K562 (cell line): ENCODE data around the gene USP2. TPM values are rescaled to one million over a fixed set of nuclear protein-coding genes. Genes with fewer than 3 reads are reported as not detected.

Experiments used
- C11orf30 ChIP-seq: fragments of 450-650 bp; IDR thresholded peaks from 2 replicates; pipeline ENCODE4 v1.6.1; 2016; ENCODE audit warnings: low read depth, mild to moderate bottlenecking
- CEBPB ChIP-seq: fragments of 450-650 bp; IDR thresholded peaks from 2 replicates; pipeline ENCODE4 v1.6.1; 2016; ENCODE audit warnings: missing genetic modification characterization, missing compliant biosample characterization
- DIDO1 ChIP-seq: fragments of 450-650 bp; IDR thresholded peaks from 2 replicates; pipeline ENCODE4 v1.6.1; 2016; ENCODE audit warnings: low read depth, missing biosample characterization, missing genetic modification characterization
- ESRRB ChIP-seq: fragments of 250-450 bp; sonication (Bioruptor Pico); IDR thresholded peaks from 2 replicates; pipeline ENCODE4 v1.5.0; 2020; ENCODE audit warnings: mild to moderate bottlenecking, moderate library complexity, borderline replicate concordance
- RBM34 ChIP-seq: fragments of 200-400 bp; formaldehyde crosslinking; IDR thresholded peaks from 2 replicates; pipeline ENCODE4 v1.6.1; 2018; ENCODE audit warnings: low read length, borderline replicate concordance; ENCODE audit not compliant: insufficient read depth
- SP1 ChIP-seq: sonication (generic); formaldehyde crosslinking; IDR thresholded peaks from 2 replicates; pipeline ENCODE4 v1.8.1; 2022; ENCODE audit warnings: mild to moderate bottlenecking, missing genetic modification reagents
- ZNF830 ChIP-seq: fragments of 250-450 bp; sonication (Bioruptor Pico); IDR thresholded peaks from 2 replicates; pipeline ENCODE4 v1.5.0; 2021; ENCODE audit warnings: mild to moderate bottlenecking
- polyA plus RNA-seq, 8 experiments: library from polyadenylated mRNA; depleted of rRNA in 4 of 8; stranded (reverse) in 5 of 8; unstranded in 3 of 8; fragments of >200 nt; fragmentation: Nextera tagmentation in 2 of 8; fragmentation: Illumina TruSeq in 1 of 8; extraction: Ambion mirVana in 2 of 8; extraction: Trizol in 1 of 8; gene quantifications; 2 replicates each; pipeline versions ENCODE4 v1.2.1 to v1.2.3, GENCODE V29; 2011 to 2014; ENCODE audit warnings: inconsistent platforms in 1 of 8, missing spikeins in 1 of 8
- total RNA-seq, 7 experiments: library from RNA; depleted of rRNA in 6 of 7; stranded (reverse); fragments of >200 nt in 6 of 7; fragmentation: Illumina TruSeq in 2 of 7; extraction: Trizol in 2 of 7; gene quantifications; 2 replicates each; pipeline versions ENCODE4 v1.2.1 to v1.2.3, GENCODE V29; 2011 to 2021; ENCODE audit warnings: low replicate concordance in 1 of 7
- TF ChIP-seq, protein P1 (sequence below): fragments of 250-450 bp; sonication (Bioruptor Pico); IDR thresholded peaks from 2 replicates; pipeline ENCODE4 v1.6.1; 2021; ENCODE audit warnings: mild to moderate bottlenecking
- TF ChIP-seq, protein P2 (sequence below): fragments of 450-650 bp; IDR thresholded peaks from 2 replicates; pipeline ENCODE4 v1.6.1; 2018; ENCODE audit warnings: mild to moderate bottlenecking, low read depth; ENCODE audit not compliant: partially characterized antibody
- TF ChIP-seq, protein P3 (sequence below): fragments of 250-450 bp; sonication (Bioruptor Pico); IDR thresholded peaks from 2 replicates; pipeline ENCODE4 v1.4.0; 2020; ENCODE audit warnings: mild to moderate bottlenecking
- TF ChIP-seq, protein P4 (sequence below): fragments of 250-450 bp; sonication (Bioruptor Pico); IDR thresholded peaks from 2 replicates; pipeline ENCODE4 v1.5.0; 2021
- TF ChIP-seq, protein P5 (sequence below): sonication (generic); formaldehyde crosslinking; IDR thresholded peaks from 2 replicates; pipeline ENCODE4 v1.8.0; 2022; ENCODE audit warnings: mild to moderate bottlenecking, missing genetic modification reagents
- TF ChIP-seq, protein P6 (sequence below): fragments of 450-650 bp; IDR thresholded peaks from 2 replicates; pipeline ENCODE4 v1.6.1; 2016; ENCODE audit warnings: antibody characterized with exemption
- TF ChIP-seq, protein P7 (sequence below): sonication (generic); formaldehyde crosslinking; IDR thresholded peaks from 2 replicates; pipeline ENCODE4 v1.8.1; 2022; ENCODE audit warnings: missing genetic modification reagents

USP2 gene
- total and polyA plus RNA-seq, 9 of the 15 experiments (the other 6 are each of a cell fraction or from before 2014, with no cell fraction given), result 2.8 to 16.9 (median 3.9) TPM

DNA sequence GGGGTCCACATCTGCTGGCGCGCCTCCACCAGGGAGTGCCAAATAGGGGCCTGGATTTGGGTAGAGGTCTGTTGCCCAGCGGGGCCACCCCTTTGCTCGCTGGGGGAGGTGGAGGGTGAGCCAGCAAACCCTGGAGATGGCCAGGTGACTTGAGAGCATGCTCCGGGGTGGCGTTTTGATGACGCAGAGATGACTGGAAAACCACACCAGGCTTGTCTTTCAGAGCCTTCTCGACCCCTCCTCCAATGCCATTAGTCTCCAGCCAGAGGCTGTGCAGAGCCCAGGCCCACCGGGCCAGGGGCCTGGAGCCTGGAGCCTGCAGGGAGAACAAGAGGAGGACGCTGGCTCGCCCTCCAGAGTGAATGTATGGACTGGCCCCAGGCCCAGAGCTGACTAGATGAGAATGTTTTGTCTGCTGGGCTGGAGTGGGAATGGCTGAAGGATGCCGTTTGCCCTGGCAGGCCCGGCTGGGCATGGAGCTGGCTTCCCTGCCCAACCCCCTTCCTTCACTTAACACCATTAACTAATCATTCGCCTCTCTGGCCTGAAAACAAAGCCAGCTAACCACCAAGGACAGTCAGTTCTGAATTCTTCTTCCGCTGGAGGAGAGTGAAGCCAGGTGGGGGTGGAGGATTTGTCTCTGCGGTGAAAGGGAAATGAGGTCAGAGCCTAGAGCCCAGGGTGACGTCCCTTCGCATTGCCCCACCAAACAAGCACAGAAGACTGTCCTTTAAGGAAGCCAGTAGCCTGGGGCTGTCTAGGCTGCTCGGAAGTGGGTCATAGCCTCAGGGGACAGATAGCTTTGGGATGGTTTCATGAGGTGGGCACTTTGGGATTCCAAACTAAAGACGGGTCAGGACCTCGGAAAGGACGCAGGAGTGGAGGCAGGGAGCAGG lies 63.0 kb downstream of the USP2 start (continued):
- TF ChIP-seq, protein P1, sequence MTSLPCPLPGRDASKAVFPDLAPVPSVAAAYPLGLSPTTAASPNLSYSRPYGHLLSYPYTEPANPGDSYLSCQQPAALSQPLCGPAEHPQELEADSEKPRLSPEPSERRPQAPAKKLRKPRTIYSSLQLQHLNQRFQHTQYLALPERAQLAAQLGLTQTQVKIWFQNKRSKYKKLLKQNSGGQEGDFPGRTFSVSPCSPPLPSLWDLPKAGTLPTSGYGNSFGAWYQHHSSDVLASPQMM (CRISPR knock-in tag), result no peak
- TF ChIP-seq, protein P2, sequence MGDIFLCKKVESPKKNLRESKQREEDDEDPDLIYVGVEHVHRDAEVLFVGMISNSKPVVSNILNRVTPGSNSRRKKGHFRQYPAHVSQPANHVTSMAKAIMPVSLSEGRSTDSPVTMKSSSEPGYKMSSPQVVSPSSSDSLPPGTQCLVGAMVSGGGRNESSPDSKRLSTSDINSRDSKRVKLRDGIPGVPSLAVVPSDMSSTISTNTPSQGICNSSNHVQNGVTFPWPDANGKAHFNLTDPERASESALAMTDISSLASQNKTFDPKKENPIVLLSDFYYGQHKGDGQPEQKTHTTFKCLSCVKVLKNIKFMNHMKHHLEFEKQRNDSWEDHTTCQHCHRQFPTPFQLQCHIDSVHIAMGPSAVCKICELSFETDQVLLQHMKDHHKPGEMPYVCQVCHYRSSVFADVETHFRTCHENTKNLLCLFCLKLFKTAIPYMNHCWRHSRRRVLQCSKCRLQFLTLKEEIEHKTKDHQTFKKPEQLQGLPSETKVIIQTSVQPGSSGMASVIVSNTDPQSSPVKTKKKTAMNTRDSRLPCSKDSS, result no peak
- TF ChIP-seq SP1 (CRISPR knock-in tag) (peak; percentile 74), CEBPB (tag) (peak; percentile 53; the same call in 1 of the 2 replicates), DIDO1 (tag) (no peak), ESRRB (CRISPR knock-in tag) (no peak), RBM34 (no peak), ZNF830 (no peak), C11orf30 (no peak)
- TF ChIP-seq, protein P3, sequence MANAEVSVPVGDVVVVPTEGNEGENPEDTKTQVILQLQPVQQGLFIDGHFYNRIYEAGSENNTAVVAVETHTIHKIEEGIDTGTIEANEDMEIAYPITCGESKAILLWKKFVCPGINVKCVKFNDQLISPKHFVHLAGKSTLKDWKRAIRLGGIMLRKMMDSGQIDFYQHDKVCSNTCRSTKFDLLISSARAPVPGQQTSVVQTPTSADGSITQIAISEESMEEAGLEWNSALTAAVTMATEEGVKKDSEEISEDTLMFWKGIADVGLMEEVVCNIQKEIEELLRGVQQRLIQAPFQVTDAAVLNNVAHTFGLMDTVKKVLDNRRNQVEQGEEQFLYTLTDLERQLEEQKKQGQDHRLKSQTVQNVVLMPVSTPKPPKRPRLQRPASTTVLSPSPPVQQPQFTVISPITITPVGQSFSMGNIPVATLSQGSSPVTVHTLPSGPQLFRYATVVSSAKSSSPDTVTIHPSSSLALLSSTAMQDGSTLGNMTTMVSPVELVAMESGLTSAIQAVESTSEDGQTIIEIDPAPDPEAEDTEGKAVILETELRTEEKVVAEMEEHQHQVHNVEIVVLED (CRISPR knock-in tag), result no peak
- TF ChIP-seq, protein P4, sequence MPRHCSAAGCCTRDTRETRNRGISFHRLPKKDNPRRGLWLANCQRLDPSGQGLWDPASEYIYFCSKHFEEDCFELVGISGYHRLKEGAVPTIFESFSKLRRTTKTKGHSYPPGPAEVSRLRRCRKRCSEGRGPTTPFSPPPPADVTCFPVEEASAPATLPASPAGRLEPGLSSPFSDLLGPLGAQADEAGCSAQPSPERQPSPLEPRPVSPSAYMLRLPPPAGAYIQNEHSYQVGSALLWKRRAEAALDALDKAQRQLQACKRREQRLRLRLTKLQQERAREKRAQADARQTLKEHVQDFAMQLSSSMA (CRISPR knock-in tag), result no peak
- TF ChIP-seq, protein P5, sequence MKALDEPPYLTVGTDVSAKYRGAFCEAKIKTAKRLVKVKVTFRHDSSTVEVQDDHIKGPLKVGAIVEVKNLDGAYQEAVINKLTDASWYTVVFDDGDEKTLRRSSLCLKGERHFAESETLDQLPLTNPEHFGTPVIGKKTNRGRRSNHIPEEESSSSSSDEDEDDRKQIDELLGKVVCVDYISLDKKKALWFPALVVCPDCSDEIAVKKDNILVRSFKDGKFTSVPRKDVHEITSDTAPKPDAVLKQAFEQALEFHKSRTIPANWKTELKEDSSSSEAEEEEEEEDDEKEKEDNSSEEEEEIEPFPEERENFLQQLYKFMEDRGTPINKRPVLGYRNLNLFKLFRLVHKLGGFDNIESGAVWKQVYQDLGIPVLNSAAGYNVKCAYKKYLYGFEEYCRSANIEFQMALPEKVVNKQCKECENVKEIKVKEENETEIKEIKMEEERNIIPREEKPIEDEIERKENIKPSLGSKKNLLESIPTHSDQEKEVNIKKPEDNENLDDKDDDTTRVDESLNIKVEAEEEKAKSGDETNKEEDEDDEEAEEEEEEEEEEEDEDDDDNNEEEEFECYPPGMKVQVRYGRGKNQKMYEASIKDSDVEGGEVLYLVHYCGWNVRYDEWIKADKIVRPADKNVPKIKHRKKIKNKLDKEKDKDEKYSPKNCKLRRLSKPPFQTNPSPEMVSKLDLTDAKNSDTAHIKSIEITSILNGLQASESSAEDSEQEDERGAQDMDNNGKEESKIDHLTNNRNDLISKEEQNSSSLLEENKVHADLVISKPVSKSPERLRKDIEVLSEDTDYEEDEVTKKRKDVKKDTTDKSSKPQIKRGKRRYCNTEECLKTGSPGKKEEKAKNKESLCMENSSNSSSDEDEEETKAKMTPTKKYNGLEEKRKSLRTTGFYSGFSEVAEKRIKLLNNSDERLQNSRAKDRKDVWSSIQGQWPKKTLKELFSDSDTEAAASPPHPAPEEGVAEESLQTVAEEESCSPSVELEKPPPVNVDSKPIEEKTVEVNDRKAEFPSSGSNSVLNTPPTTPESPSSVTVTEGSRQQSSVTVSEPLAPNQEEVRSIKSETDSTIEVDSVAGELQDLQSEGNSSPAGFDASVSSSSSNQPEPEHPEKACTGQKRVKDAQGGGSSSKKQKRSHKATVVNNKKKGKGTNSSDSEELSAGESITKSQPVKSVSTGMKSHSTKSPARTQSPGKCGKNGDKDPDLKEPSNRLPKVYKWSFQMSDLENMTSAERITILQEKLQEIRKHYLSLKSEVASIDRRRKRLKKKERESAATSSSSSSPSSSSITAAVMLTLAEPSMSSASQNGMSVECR (CRISPR knock-in tag), result peak; percentile 51; the same call in 1 of the 2 replicates
- TF ChIP-seq, protein P6, sequence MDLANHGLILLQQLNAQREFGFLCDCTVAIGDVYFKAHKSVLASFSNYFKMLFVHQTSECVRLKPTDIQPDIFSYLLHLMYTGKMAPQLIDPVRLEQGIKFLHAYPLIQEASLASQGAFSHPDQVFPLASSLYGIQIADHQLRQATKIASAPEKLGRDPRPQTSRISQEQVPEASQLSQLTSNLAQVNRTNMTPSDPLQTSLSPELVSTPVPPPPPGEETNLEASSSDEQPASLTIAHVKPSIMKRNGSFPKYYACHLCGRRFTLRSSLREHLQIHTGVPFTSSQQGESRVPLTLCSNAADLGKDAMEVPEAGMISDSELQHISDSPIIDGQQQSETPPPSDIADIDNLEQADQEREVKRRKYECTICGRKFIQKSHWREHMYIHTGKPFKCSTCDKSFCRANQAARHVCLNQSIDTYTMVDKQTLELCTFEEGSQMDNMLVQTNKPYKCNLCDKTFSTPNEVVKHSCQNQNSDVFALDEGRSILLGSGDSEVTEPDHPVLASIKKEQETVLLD, result no peak
- TF ChIP-seq, protein P7, sequence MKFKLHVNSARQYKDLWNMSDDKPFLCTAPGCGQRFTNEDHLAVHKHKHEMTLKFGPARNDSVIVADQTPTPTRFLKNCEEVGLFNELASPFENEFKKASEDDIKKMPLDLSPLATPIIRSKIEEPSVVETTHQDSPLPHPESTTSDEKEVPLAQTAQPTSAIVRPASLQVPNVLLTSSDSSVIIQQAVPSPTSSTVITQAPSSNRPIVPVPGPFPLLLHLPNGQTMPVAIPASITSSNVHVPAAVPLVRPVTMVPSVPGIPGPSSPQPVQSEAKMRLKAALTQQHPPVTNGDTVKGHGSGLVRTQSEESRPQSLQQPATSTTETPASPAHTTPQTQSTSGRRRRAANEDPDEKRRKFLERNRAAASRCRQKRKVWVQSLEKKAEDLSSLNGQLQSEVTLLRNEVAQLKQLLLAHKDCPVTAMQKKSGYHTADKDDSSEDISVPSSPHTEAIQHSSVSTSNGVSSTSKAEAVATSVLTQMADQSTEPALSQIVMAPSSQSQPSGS, result no peak
